Vagina (tissue), 2 donors: ENCODE results near the gene GATM.

Experiments
- POLR2A ChIP-seq, 2 donors: fragments of 450-650 bp; IDR thresholded peaks; one replicate each; pipeline ENCODE4 v1.6.1; 2017; ENCODE audit warnings: antibody characterized with exemption in 2 of 2, mild to moderate bottlenecking in 2 of 2, moderate library complexity in 2 of 2
- POLR2AphosphoS5 ChIP-seq, 2 donors: sonication (generic); formaldehyde crosslinking; IDR thresholded peaks; one replicate each; pipeline ENCODE4 v1.9.0; 2017; ENCODE audit warnings: antibody characterized with exemption in 2 of 2, mild to moderate bottlenecking in 2 of 2, low read depth in 1 of 2; ENCODE audit not compliant: insufficient read depth in 1 of 2
- TF ChIP-seq, protein P1 (sequence below), 3 experiments: fragments of 450-650 bp in 2 of 3; fragments of 200-600 bp in 1 of 3; sonication (generic) in 1 of 3; IDR thresholded peaks; one replicate each; pipeline ENCODE4 v1.5.1; 2017 to 2019; ENCODE audit warnings: antibody characterized with exemption in 3 of 3, mild to moderate bottlenecking in 2 of 3, moderate library complexity in 2 of 3

- TF ChIP-seq, protein P1, sequence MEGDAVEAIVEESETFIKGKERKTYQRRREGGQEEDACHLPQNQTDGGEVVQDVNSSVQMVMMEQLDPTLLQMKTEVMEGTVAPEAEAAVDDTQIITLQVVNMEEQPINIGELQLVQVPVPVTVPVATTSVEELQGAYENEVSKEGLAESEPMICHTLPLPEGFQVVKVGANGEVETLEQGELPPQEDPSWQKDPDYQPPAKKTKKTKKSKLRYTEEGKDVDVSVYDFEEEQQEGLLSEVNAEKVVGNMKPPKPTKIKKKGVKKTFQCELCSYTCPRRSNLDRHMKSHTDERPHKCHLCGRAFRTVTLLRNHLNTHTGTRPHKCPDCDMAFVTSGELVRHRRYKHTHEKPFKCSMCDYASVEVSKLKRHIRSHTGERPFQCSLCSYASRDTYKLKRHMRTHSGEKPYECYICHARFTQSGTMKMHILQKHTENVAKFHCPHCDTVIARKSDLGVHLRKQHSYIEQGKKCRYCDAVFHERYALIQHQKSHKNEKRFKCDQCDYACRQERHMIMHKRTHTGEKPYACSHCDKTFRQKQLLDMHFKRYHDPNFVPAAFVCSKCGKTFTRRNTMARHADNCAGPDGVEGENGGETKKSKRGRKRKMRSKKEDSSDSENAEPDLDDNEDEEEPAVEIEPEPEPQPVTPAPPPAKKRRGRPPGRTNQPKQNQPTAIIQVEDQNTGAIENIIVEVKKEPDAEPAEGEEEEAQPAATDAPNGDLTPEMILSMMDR (IDR thresholded peaks at IDR 0.05), result no peak
- TF ChIP-seq POLR2A (IDR thresholded peaks at IDR 0.05) (no peak), POLR2AphosphoS5 (IDR thresholded peaks at IDR 0.05; ENCODE audit: insufficient read depth in 1 of 2, low read depth in 1 of 2) (no peak)
Measured at GRCh38 chr15:45341790-45342189, 36.6 kb downstream of the GATM start.
